Measurements from ENCODE around the gene SRPK2. TPM values are rescaled to one million over a fixed set of nuclear protein-coding genes. Genes with fewer than 3 reads are reported as not detected.

SRPK2 gene
- total RNA-seq, 1 experiment from 2014 or later = 58.2 TPM

- CTCF ChIA-PET = no interaction called here
- ATAC-seq = no peak
- no TSS peak for BruUV-seq (replicated peaks)
These were observed 104.7 kb downstream of the SRPK2 start for GRCh38 chr7:105284014-105284413.

GRCh38 chr7:105281966-105282365, 106.8 kb downstream of the SRPK2 start:
- no peaks in the 10 kb centered on the region for H3K4me1 ChIP-seq (ENCODE audit: control insufficient read depth, insufficient read depth, low read length)
- no peak for ATAC-seq
- DNase-seq (ENCODE audit: low read depth, low spot score) = no peak
- POLR2A ChIA-PET = no interaction called here
- no peaks in the 10 kb centered on the region for H3K36me3 ChIP-seq (ENCODE audit: control insufficient read depth, insufficient read depth, low read length)
- no peak overlapping the region for H3K27ac ChIP-seq (ENCODE audit: low read length)
- no peaks in the 10 kb centered on the region for H3K9me3 ChIP-seq (ENCODE audit: control insufficient read depth, insufficient read depth, low read depth, low read length)
- BruUV-seq (replicated peaks) = no TSS peak
- in situ Hi-C loops (cut with HindIII; ENCODE audit: low pct_unique_long_range_greater_than_20kb, low sequenced_read_pairs) (no loop called here), intact Hi-C loops (cut with micrococcal nuclease; ENCODE audit: unreplicated experiment) (no loop called here)
- H3K27me3 ChIP-seq (ENCODE audit: control insufficient read depth, insufficient read depth, low read length) = no peaks in the 10 kb centered on the region
- CTCF ChIA-PET = no interaction called here
- TF ChIP-seq REST (IDR thresholded peaks at IDR 0.05; ENCODE audit: insufficient read depth in 1 of 2, low read depth in 2 of 2, low read length in 1 of 2) (no peak), CTCF (IDR thresholded peaks at IDR 0.05) (no peak), SIN3A (IDR thresholded peaks at IDR 0.05; ENCODE audit: borderline replicate concordance, insufficient read depth, low read depth, low read length) (no peak), TCF7L2 (IDR thresholded peaks at IDR 0.05; ENCODE audit: low read depth, low read length) (no peak), POLR2AphosphoS5 (IDR thresholded peaks at IDR 0.05; ENCODE audit: low read depth, low read length) (no peak)
- H3K4me3 ChIP-seq (ENCODE audit: low read depth in 2 of 2, low read length in 2 of 2) = no peak overlapping the region

More at GRCh38 chr7:105284014-105284413, 104.7 kb downstream of the SRPK2 start:
- intact Hi-C loops (cut with micrococcal nuclease; ENCODE audit: unreplicated experiment) (no loop called here), in situ Hi-C loops (cut with HindIII; ENCODE audit: low pct_unique_long_range_greater_than_20kb, low sequenced_read_pairs) (no loop called here)
- no peak for DNase-seq (ENCODE audit: low read depth, low spot score)
- POLR2A ChIA-PET = interaction anchor here (0.6 kb wide), 2 partner anchors 16 to 32 kb away, joined by 3 to 9 read pairs; no protein-coding TSS in a partner anchor
- no peak for TF ChIP-seq REST (IDR thresholded peaks at IDR 0.05; ENCODE audit: insufficient read depth in 1 of 2, low read depth in 2 of 2, low read length in 1 of 2)
- TF ChIP-seq SIN3A (IDR thresholded peaks at IDR 0.05; ENCODE audit: borderline replicate concordance, insufficient read depth, low read depth, low read length) = no peak
- no peak for TF ChIP-seq CTCF (IDR thresholded peaks at IDR 0.05)
- no peak for TF ChIP-seq POLR2AphosphoS5 (IDR thresholded peaks at IDR 0.05; ENCODE audit: low read depth, low read length)
- TF ChIP-seq TCF7L2 (IDR thresholded peaks at IDR 0.05; ENCODE audit: low read depth, low read length) = no peak
- H3K27me3 ChIP-seq (ENCODE audit: control insufficient read depth, insufficient read depth, low read length) = no peaks in the 10 kb centered on the region
- no peak overlapping the region for H3K4me3 ChIP-seq (ENCODE audit: low read depth in 2 of 2, low read length in 2 of 2)
- no peaks in the 10 kb centered on the region for H3K4me1 ChIP-seq (ENCODE audit: control insufficient read depth, insufficient read depth, low read length)
- H3K36me3 ChIP-seq (ENCODE audit: control insufficient read depth, insufficient read depth, low read length) = no peaks in the 10 kb centered on the region
- no peak overlapping the region for H3K27ac ChIP-seq (ENCODE audit: low read length)
- H3K9me3 ChIP-seq (ENCODE audit: control insufficient read depth, insufficient read depth, low read depth, low read length) = no peaks in the 10 kb centered on the region
